ENCODE measurements around the gene A4GALT.
"Not testable (repeated sequence)": the region's sequence is repeated elsewhere in the genome, so short reads cannot be mapped to it uniquely, and the experiment has no call there.

A4GALT gene

DNA sequence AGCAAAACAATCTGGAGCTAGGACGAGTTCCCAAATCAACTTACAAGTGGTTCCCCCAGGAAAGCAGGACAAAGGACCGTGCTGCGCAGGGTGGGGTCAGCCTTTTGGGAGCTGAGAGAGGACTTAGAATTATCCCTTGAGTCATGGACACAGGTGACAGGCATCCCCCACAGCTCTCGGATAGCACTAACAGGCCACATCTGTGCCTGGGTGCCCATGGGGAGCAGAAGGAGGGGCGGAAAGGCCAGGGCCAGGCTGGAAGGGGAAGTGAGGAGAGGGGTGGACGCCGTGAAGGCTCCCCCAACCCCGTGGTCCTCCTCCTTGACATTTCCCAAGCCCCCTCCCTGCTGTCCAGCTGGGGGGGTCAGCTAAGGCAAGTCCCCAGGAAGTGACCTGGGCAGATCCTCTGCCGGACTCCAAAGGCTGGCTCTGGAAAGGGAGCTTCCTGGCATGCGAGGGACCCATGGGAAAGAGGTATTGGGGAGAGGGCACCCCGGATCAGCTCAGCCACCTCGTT lies 31.6 kb upstream of the A4GALT start:
- H3K4me3 ChIP-seq (ENCODE audit: low read length), result no peak overlapping the region
- TF ChIP-seq, protein P1, sequence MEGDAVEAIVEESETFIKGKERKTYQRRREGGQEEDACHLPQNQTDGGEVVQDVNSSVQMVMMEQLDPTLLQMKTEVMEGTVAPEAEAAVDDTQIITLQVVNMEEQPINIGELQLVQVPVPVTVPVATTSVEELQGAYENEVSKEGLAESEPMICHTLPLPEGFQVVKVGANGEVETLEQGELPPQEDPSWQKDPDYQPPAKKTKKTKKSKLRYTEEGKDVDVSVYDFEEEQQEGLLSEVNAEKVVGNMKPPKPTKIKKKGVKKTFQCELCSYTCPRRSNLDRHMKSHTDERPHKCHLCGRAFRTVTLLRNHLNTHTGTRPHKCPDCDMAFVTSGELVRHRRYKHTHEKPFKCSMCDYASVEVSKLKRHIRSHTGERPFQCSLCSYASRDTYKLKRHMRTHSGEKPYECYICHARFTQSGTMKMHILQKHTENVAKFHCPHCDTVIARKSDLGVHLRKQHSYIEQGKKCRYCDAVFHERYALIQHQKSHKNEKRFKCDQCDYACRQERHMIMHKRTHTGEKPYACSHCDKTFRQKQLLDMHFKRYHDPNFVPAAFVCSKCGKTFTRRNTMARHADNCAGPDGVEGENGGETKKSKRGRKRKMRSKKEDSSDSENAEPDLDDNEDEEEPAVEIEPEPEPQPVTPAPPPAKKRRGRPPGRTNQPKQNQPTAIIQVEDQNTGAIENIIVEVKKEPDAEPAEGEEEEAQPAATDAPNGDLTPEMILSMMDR (conservative IDR thresholded peaks at IDR 0.05; ENCODE audit: low read length), result no peak
- DNase-seq (ENCODE audit: low read depth), result no peak

DNA sequence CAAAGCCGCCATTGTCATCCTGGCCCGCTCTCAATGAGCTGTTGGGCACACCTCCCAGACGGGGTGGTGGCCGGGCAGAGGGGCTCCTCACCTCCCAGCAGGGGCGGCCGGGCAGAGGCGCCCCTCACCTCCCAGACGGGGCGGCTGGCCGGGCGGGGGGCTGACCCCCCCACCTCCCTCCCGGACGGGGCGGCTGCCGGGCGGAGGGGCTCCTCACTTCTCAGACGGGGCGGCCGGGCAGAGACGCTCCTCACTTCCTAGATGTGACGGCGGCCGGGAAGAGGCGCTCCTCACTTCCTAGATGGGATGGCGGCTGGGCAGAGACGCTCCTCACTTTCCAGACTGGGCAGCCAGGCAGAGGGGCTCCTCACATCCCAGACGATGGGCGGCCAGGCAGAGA lies 29.8 kb upstream of the A4GALT start:
- not testable (repeated sequence) for H3K4me3 ChIP-seq (ENCODE audit: low read length); DNase-seq (ENCODE audit: low read depth)

DNA sequence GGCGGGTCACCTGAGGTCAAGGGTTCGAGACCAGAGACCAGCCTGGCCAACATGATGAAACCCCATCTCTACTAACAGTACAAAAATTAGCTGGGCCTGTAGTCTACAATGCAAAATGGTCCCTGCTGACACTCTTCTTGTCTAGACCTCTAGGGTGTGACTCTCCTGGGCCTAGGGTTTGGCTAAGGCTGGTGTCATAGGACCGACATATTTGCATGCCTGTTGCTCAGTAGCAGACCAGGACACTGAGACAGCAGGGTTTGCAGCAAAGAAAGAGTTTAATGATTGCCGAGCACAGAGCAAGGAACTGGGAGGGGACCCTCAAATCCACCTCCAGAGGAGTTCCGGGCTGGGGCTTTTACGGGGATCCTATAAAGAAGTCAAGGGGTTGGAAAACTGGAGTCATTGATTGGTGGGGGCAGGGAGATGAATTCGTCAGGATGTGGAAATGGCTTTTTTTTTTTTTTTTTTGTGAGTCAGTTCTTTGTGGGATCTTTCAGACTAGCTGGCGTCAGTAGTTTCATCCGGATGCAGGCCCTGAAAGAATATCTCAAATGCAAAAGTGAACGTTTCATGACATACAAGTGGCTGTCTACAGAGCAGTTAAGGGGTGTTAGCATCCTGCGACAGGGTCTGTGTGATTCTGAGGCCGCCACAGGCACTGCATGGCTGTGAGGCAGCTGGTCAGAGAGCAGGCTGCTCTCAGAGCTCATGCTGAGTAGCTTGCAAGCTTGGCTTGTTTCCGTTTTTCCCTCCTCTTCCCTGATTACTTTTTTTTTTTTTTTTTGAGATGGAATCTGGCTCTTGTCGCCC lies 27.2 kb upstream of the A4GALT start:
- DNase-seq (ENCODE audit: low read depth), result peak; percentile 76
- TF ChIP-seq, protein P1 (conservative IDR thresholded peaks at IDR 0.05; ENCODE audit: low read length), result no peak
- peak overlapping the region; percentile 22 for H3K4me3 ChIP-seq (ENCODE audit: low read length)

DNA sequence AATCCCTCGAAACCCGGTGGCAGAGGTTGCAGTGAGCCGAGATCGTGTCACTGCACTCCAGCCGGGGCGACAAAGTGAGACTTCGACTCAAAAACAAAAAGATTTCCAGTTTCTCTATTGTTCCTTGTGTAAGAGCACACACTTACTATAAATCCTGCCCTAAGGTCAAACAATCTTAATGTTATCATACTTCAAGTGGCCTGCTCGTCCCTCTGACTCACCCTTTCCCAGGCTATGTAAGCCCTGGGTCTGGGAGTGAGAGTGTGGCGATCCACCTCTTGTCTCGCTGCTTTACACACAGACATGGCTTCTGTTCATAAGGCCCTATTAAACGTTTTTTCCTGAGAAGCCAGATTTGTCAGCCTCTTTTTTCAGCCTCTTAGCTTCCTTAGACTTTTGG lies 24.4 kb upstream of the A4GALT start:
- DNase-seq (ENCODE audit: low read depth), result peak; percentile 73
- TF ChIP-seq, protein P1 (conservative IDR thresholded peaks at IDR 0.05; ENCODE audit: low read length), result no peak
- H3K4me3 ChIP-seq (ENCODE audit: low read length), result no peak overlapping the region

DNA sequence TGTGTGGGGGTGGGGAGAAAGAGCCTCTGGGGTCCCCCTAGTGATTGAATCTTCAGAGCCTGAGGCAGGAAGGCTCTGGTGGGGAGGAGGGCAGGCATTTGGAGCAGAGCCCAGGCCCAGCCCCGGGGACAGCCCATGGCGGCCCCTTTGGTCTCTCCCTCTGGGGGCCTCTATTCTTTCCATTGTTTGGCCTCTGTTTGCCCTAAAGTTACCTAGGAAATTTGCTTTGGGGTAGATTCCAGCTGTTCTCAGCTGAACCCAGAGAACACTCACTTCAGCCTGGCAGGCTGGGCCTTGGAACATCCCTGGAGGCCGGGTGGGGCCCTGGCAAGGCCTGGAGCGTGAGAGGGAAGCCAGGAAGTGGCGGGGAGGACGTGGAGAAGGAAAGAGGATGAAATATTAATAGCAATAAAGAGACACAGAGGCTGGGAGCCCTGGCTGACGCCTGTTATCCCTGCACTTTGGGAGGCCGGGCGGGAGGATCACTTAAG lies 22.9 kb upstream of the A4GALT start:
- DNase-seq (ENCODE audit: low read depth), result peak; percentile 97
- H3K4me3 ChIP-seq (ENCODE audit: low read length), result no peak overlapping the region
- TF ChIP-seq, protein P1 (conservative IDR thresholded peaks at IDR 0.05; ENCODE audit: low read length), result peak; percentile 31; the same call in 1 of the 2 replicates

DNA sequence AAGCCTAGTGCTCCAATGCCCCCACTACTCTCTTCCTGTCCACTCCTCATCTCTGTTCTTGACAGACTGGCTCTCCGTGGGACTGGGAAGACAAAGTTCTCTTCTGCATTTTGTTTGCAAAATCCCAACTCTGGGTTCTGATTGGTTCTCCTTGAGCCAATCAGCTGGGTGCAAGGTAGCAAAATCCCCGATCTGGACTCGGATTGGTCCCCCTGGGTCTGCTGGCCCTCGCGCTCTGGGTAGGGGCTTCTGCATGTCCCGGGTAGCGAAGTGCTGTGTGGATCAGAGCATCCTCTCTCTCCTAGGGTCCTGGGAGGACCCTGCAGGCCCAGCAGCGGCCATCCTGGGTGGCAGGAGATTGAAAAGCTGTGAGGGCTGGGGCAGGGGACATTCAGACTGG lies 22.3 kb upstream of the A4GALT start:
- TF ChIP-seq, protein P1 (conservative IDR thresholded peaks at IDR 0.05; ENCODE audit: low read length), result no peak
- H3K4me3 ChIP-seq (ENCODE audit: low read length), result peak overlapping the region; percentile 9
- peak; percentile 61 for DNase-seq (ENCODE audit: low read depth)

DNA sequence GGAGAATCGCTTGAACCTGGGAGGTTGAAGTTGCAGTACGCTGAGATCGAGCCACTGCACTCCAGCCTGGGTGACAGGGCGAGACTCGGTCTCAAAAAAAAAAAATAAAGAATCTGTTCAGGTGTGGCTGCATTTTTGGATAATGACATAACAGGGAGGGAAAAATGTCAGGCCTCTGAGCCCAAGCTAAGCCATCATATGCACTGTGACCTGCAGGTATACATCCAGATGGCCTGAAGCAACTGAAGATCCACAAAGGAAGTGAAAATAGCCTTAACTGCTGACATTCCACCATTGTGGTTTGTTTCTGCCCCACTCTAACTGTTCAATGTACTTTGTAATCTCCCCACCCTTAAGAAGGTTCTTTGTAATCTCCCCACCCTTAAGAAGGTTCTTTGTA lies 19.6 kb upstream of the A4GALT start:
- not testable (repeated sequence) for DNase-seq (ENCODE audit: low read depth); H3K4me3 ChIP-seq (ENCODE audit: low read length)

DNA sequence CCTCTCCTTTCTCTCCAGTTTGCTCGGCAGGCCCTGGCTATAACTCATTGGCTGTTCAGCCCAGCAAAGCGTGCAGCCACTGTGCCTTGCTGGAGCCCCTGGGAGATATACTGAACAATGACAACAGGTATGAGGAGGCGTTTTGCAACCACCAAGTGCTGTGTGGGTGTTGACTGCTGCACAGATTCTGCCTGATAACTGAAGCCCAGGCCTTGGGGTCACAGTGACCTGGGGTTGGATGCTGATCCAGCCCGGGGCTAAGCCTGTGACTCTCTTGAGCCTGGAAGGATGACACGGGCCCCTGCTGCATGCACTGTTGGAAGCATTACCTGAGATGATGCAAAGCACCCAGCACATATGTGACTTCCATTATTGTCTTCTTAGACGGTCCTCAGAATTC lies 13.7 kb upstream of the A4GALT start:
- H3K4me3 ChIP-seq (ENCODE audit: low read length), result no peak overlapping the region
- TF ChIP-seq, protein P1 (conservative IDR thresholded peaks at IDR 0.05; ENCODE audit: low read length), result no peak
- DNase-seq (ENCODE audit: low read depth), result no peak

DNA sequence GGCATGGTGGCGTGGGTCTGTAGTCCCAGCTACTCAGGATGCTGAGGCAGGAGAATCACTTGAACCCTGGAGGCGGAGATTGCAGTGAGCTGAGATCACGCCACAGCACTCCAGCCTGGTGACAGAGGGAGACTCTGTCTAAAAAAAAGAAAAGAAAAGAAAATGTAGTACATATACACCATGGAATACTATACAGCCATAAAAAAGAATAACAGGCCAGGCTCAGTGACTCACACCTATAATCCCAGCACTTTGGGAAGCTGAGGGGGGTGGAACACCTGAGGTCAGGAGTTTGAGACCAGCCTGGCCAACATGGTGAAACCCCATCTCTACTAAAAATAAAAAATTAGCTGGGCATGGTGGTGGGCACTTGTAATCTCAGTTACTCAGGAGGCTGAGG lies 12.7 kb upstream of the A4GALT start:
- not testable (repeated sequence) for H3K4me3 ChIP-seq (ENCODE audit: low read length); DNase-seq (ENCODE audit: low read depth)
